HepG2 (cell line): ENCODE data around the gene MYL12B.

Source experiments
- HOXA9 ChIP-seq: sonication (generic); formaldehyde crosslinking; IDR thresholded peaks from 2 replicates; pipeline ENCODE4 v1.8.1; 2022; ENCODE audit warnings: missing genetic modification reagents, mild to moderate bottlenecking, moderate library complexity, borderline replicate concordance
- NCOR1 ChIP-seq: fragments of 200-600 bp; sonication (generic); IDR thresholded peaks from 2 replicates; pipeline ENCODE4 v1.7.0; 2017; ENCODE audit warnings: antibody characterized with exemption, low read length, borderline replicate concordance
- RCOR2 ChIP-seq: IDR thresholded peaks from 2 replicates; pipeline ENCODE4 v1.6.1; 2016; ENCODE audit warnings: missing biosample characterization, missing genetic modification reagents
- SP2 ChIP-seq: sonication (generic); formaldehyde crosslinking; IDR thresholded peaks from 2 replicates; pipeline ENCODE4 v1.5.1; 2020; ENCODE audit warnings: mild to moderate bottlenecking, missing genetic modification reagents

- no peak for TF ChIP-seq SP2 (CRISPR knock-in tag)
- TF ChIP-seq RCOR2 (CRISPR knock-in tag) = no peak
- no peak for TF ChIP-seq NCOR1
- TF ChIP-seq HOXA9 (CRISPR knock-in tag) = no peak
These were observed 42.1 kb upstream of the MYL12B start, which contains the start of gene MYOM1 for GRCh38 chr18:3219631-3220335.
